K562 (cell line): ENCODE data around the gene RIPOR2. TPM values are rescaled to one million over a fixed set of nuclear protein-coding genes. Genes with fewer than 3 reads are reported as not detected.
A peak's percentile ranks its signal among the peaks of the same experiment; 100 is the strongest.

Source experiments
- ADNP ChIP-seq: fragments of 200-800 bp; sonication (Bioruptor generic); IDR thresholded peaks from 2 replicates; pipeline ENCODE4 v1.6.1; 2016; ENCODE audit warnings: missing genetic modification characterization, missing compliant biosample characterization
- C11orf30 ChIP-seq: fragments of 450-650 bp; IDR thresholded peaks from 2 replicates; pipeline ENCODE4 v1.6.1; 2016; ENCODE audit warnings: low read depth, mild to moderate bottlenecking
- CAMTA2 ChIP-seq: fragments of 250-450 bp; sonication (Bioruptor Pico); conservative IDR thresholded peaks from 2 replicates; pipeline ENCODE4 v1.5.1; 2022
- CHD4 ChIP-seq: fragments of 200-600 bp; sonication (generic); IDR thresholded peaks from 3 replicates; pipeline ENCODE4 v1.6.1; 2012; ENCODE audit warnings: low read depth, mild to moderate bottlenecking, mixed read lengths, low read length, inconsistent platforms; ENCODE audit not compliant: insufficient read depth, insufficient replicate concordance, poor library complexity, severe bottlenecking
- DPF2 ChIP-seq: fragments of 450-650 bp; IDR thresholded peaks from 2 replicates; pipeline ENCODE4 v1.6.1; 2016
- ESRRA ChIP-seq: fragments of 450-650 bp; IDR thresholded peaks from 2 replicates; pipeline ENCODE4 v1.6.1; 2014; ENCODE audit warnings: low read depth, mild to moderate bottlenecking, moderate library complexity, borderline replicate concordance
- GATA2 ChIP-seq: sonication (generic); formaldehyde crosslinking; IDR thresholded peaks from 2 replicates; pipeline ENCODE4 v1.4.0; 2020; ENCODE audit warnings: mild to moderate bottlenecking, missing genetic modification reagents
- GTF2E2 ChIP-seq: fragments of 200-800 bp; sonication (Bioruptor generic); IDR thresholded peaks from 2 replicates; pipeline ENCODE4 v1.6.1; 2016; ENCODE audit warnings: missing genetic modification characterization, missing compliant biosample characterization
- HEY1 ChIP-seq: fragments of 250-450 bp; sonication (Bioruptor Pico); IDR thresholded peaks from 2 replicates; pipeline ENCODE4 v1.5.0; 2020; ENCODE audit warnings: mild to moderate bottlenecking, moderate library complexity, borderline replicate concordance
- NFIX ChIP-seq: fragments of 250-450 bp; sonication (Bioruptor Pico); IDR thresholded peaks from 2 replicates; pipeline ENCODE4 v1.4.0; 2020; ENCODE audit warnings: low read depth, mild to moderate bottlenecking, moderate library complexity
- NR2C1 ChIP-seq, 2 experiments: fragments of 450-650 bp; IDR thresholded peaks; 2 replicates each; pipeline ENCODE4 v1.6.1; 2017; ENCODE audit warnings: mild to moderate bottlenecking in 2 of 2, antibody characterized with exemption in 1 of 2, inconsistent platforms in 1 of 2, missing compliant biosample characterization in 1 of 2, missing genetic modification characterization in 1 of 2
- PML ChIP-seq: IDR thresholded peaks from 2 replicates; pipeline ENCODE4 v1.6.1; 2012; ENCODE audit warnings: low read length, inconsistent platforms
- PYGO2 ChIP-seq: fragments of 450-650 bp; IDR thresholded peaks from 2 replicates; pipeline ENCODE4 v1.6.1; 2016; ENCODE audit warnings: mild to moderate bottlenecking, missing genetic modification characterization, moderate library complexity, missing compliant biosample characterization
- RBFOX2 ChIP-seq: fragments of 200-400 bp; formaldehyde crosslinking; IDR thresholded peaks from 2 replicates; pipeline ENCODE4 v1.6.1; 2017; ENCODE audit warnings: low read depth, mild to moderate bottlenecking, low read length, moderate library complexity
- SMAD2 ChIP-seq: fragments of 150-350 bp; IDR thresholded peaks from 2 replicates; pipeline ENCODE4 v1.6.1; 2014; ENCODE audit warnings: low read depth, mild to moderate bottlenecking, low read length
- ZNF146 ChIP-seq: IDR thresholded peaks from one replicate; pipeline ENCODE4 v1.6.1; 2018; ENCODE audit warnings: missing compliant biosample characterization; ENCODE audit not compliant: unreplicated experiment
- ZNF436 ChIP-seq: fragments of 250-450, 450-650 bp; sonication (Bioruptor Pico); formaldehyde crosslinking; IDR thresholded peaks from 2 replicates; pipeline ENCODE4 v1.7.0; 2020; ENCODE audit warnings: mild to moderate bottlenecking
- polyA plus RNA-seq, 8 experiments: library from polyadenylated mRNA; depleted of rRNA in 4 of 8; stranded (reverse) in 5 of 8; unstranded in 3 of 8; fragments of >200 nt; fragmentation: Nextera tagmentation in 2 of 8; fragmentation: Illumina TruSeq in 1 of 8; extraction: Ambion mirVana in 2 of 8; extraction: Trizol in 1 of 8; gene quantifications; 2 replicates each; pipeline versions ENCODE4 v1.2.1 to v1.2.3, GENCODE V29; 2011 to 2014; ENCODE audit warnings: inconsistent platforms in 1 of 8, missing spikeins in 1 of 8
- total RNA-seq, 7 experiments: library from RNA; depleted of rRNA in 6 of 7; stranded (reverse); fragments of >200 nt in 6 of 7; fragmentation: Illumina TruSeq in 2 of 7; extraction: Trizol in 2 of 7; gene quantifications; 2 replicates each; pipeline versions ENCODE4 v1.2.1 to v1.2.3, GENCODE V29; 2011 to 2021; ENCODE audit warnings: low replicate concordance in 1 of 7
- TF ChIP-seq, protein P1 (sequence below), 3 experiments: fragments of 200-800 bp in 1 of 3; sonication (Bioruptor generic) in 1 of 3; sonication (generic) in 1 of 3; formaldehyde crosslinking in 1 of 3; IDR thresholded peaks; 2 replicates each; pipeline versions ENCODE4 v1.6.1 to v1.8.0; 2016 to 2022; ENCODE audit warnings: mild to moderate bottlenecking in 2 of 3, missing compliant biosample characterization in 2 of 3, missing genetic modification characterization in 2 of 3, missing genetic modification reagents in 1 of 3
- TF ChIP-seq, protein P2 (sequence below): fragments of 450-650 bp; IDR thresholded peaks from 2 replicates; pipeline ENCODE4 v1.6.1; 2014; ENCODE audit warnings: low read depth, mild to moderate bottlenecking, moderate library complexity, borderline replicate concordance
- TF ChIP-seq, protein P3 (sequence below): sonication (generic); formaldehyde crosslinking; IDR thresholded peaks from 2 replicates; pipeline ENCODE4 v1.8.0; 2022; ENCODE audit warnings: mild to moderate bottlenecking, low read depth, missing genetic modification reagents

Gene RIPOR2
- total and polyA plus RNA-seq, 9 of the 15 experiments (the other 6 are each of a cell fraction or from before 2014, with no cell fraction given): 0.04 to 1.0 (median 0.47) TPM; not detected in 2

DNA sequence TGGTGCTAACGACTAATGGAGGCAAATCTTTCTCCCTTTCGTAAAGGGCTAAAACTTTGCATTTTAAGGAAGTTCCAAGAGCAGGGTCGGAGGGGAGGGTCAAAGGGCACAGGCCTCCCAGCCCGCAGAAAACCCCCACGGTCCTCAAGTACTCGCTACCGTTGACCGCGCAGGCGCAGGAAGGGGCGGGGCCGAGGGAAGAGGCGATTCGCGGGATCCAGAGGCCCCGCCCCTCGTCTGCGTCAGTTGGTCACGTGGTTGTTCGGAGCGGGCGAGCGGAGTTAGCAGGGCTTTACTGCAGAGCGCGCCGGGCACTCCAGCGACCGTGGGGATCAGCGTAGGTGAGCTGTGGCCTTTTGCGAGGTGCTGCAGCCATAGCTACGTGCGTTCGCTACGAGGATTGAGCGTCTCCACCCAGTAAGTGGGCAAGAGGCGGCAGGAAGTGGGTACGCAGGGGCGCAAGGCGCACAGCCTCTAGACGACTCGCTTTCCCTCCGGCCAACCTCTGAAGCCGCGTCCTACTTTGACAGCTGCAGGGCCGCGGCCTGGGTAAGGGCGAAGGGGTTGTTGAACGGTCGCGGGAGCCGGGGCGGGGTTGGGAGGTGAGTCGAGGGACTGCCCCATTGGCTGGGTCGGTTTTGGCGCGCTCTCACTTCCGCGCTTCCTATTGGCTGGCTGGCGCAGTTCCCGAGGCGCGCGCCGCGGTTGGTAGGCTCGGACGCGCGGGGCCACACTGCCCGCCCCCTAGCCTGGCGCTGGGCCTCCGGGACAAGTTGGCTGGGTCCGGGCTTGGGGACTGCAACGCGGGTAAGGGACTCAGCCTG is 160.9 kb downstream of the RIPOR2 start, which contains the start of gene GMNN (continued):
- TF ChIP-seq NFIX (CRISPR knock-in tag) (no peak), GATA2 (CRISPR knock-in tag) (no peak), CAMTA2 (0 out of 2 replicates have a peak, but pooled peaks have one; percentile 72), GTF2E2 (peak; percentile 95; the same call in 1 of the 2 replicates), HEY1 (CRISPR knock-in tag) (no peak), SMAD2 (no peak), PML (peak; percentile 79), DPF2 (0 out of 2 replicates have a peak, but pooled peaks have one; percentile 70), ZNF436 (CRISPR knock-in tag) (no peak), PYGO2 (tag) (no peak), ADNP (tag) (no peak), NR2C1 (IDR thresholded peaks at IDR 0.05) (peak; percentile 97), NR2C1 (tag; IDR thresholded peaks at IDR 0.05) (peak; percentile 98), CHD4 (no peak), ESRRA (peak; percentile 86), C11orf30 (0 out of 2 replicates have a peak, but pooled peaks have one; percentile 44), RBFOX2 (peak; percentile 98), ZNF146 (CRISPR knock-in tag) (no peak)
- TF ChIP-seq, protein P1, sequence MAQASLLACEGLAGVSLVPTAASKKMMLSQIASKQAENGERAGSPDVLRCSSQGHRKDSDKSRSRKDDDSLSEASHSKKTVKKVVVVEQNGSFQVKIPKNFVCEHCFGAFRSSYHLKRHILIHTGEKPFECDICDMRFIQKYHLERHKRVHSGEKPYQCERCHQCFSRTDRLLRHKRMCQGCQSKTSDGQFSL (CRISPR knock-in tag; IDR thresholded peaks at IDR 0.05): no peak; the same call in 1 of the 2 replicates
- TF ChIP-seq, protein P1 (tag; IDR thresholded peaks at IDR 0.05): peak in 1 of 2 experiments; percentile 48; a peak in 1 of 4 replicates
- TF ChIP-seq, protein P2, sequence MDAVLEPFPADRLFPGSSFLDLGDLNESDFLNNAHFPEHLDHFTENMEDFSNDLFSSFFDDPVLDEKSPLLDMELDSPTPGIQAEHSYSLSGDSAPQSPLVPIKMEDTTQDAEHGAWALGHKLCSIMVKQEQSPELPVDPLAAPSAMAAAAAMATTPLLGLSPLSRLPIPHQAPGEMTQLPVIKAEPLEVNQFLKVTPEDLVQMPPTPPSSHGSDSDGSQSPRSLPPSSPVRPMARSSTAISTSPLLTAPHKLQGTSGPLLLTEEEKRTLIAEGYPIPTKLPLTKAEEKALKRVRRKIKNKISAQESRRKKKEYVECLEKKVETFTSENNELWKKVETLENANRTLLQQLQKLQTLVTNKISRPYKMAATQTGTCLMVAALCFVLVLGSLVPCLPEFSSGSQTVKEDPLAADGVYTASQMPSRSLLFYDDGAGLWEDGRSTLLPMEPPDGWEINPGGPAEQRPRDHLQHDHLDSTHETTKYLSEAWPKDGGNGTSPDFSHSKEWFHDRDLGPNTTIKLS: peak; percentile 71
- TF ChIP-seq, protein P3, sequence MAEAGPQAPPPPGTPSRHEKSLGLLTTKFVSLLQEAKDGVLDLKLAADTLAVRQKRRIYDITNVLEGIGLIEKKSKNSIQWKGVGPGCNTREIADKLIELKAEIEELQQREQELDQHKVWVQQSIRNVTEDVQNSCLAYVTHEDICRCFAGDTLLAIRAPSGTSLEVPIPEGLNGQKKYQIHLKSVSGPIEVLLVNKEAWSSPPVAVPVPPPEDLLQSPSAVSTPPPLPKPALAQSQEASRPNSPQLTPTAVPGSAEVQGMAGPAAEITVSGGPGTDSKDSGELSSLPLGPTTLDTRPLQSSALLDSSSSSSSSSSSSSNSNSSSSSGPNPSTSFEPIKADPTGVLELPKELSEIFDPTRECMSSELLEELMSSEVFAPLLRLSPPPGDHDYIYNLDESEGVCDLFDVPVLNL (CRISPR knock-in tag): peak; percentile 95
